Measurements from ENCODE around the gene MOCOS.

MOCOS gene

DNA sequence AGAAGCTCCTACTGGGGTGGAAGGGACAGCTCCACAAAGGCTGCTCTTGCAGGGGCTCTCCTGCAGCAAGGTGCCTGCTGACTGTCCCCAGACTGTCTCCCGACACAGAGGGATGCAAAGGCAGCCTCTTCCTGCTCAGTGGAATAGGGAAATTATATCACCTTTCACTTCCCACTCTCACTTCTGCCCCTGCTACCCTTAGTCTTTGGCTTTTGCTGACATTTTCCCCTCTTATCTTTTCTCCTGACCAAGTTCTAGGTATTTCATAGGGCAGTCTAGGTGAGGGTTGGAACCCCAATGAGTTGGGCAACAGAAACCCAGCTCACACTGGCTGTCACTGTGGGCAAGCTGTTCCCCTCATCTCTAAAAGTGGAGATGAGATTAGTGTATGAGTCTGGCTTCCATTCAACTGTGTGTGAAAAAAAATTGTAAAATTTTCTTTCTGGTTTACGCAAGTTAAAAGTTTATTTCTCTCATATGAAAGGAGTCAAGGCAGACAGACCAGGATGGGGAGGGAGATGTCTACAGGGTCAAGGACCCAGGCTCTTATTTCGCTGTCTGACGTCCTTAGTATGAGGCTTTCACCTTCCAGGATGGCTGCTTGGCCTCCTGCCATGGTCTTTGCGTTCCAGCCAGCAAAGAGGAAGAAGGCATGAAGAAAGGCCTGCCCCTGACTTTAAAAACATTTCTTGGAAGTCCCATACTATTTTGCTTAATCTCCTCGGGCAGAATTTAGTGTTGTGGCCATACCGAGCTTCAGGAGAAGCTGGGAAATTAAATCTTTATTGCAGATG lies 7.5 kb upstream of the MOCOS start:
- no peak for DNase-seq

DNA sequence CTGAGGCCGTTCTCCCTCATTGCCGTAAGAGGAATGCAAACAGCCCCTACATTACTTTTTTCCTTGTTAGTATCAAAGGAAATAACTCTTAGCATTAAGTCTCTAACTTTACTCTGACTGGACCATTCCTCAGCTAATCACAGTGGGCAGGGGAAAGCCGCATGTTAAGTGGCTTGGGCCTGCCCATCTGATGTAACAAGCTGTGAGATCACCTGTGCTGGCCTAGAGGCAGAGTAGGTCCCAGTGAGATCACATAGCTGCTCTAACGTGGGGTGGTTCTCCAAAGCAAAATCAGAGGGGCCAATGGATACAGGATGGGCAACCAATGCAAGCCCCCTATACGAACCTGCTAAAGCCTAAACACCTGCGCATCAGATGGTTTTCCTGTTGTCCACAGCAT lies 5.9 kb upstream of the MOCOS start:
- DNase-seq = no peak

DNA sequence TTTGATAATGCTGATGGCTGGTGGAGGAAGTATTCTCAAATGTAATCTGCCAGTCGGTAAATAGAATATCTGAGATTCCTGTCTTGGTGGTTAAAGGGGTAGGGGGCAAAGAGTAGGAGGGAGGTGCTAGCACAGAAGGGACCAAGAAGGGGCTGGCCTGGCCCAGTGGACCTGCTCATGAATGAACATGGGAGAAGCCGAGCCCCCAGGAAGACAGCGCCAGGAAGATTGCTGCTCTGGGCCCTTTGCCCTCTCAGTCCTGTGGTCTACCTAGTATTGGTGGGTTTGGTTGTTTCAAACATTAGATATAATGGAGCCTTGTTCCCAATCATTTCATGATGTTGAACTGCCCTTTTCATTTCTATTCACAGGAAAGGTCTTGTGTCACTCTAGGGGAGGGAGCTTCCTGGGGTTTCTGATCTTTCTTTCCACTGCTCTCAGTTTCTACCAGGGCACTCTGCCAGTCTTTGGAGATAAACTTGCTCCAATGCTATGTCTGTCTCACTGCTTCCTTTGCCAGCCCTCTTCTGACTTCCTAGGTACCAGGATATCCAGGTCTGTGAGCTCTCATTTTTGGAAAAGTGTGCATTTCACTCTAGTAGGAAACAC lies 5.3 kb upstream of the MOCOS start:
- no peak for DNase-seq

DNA sequence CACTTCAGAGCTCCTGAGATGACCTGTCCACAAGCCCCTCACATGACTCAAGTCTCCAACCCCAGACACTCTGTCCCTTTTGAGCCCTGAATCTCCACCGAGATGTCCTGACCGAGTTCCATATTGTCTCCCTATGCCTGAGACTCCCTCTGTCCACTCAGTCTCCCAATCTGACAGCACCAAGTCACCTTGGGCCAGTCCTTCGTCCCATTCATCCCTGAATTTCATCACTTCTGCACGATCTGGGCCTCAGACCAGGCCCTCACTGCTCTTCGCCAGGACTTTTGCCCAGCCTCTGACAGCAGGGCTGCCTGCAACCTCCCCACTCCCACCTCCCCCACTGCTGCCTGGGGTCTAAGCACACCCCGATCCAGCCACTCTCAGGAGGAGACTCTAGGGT lies 4.3 kb upstream of the MOCOS start:
- DNase-seq = no peak

DNA sequence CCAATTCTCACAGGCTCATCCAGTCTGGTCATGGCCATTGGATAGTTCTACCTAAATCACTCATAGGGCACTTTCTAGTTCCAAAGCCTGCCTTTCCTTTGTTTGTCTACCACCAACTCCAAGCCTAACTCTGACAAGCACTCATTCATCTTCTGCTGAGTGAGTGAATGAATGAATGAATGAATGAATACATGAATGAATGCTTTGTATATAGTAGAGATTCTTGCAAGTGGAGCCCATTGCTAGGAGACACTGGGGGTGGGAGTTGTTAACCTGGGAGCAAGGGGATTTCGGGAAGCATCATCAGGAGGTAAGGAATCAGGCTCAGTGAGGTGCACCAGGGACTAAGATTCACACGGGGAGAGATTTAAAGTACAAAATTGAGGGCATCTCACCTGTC lies 3.3 kb upstream of the MOCOS start:
- no peak for DNase-seq

DNA sequence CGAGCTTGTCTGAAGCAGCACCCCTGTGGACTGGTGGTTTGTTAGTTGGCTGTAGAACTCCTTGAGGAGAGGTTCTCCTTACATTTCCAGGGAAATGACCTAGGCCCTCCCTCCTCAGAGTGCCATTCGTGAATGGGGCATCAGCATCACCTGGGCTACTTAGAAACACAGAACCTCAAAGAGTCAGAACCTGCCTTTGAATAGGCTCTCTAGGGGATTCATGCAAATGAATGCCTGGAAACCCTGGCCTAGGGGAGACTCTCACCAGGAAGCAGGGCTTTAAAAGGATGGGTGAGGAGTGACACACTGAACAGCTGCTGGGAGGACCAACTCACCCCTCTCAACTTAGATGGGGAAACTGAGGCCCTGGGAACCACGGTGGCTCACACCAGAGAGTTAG lies 2.1 kb upstream of the MOCOS start:
- no peak for DNase-seq

DNA sequence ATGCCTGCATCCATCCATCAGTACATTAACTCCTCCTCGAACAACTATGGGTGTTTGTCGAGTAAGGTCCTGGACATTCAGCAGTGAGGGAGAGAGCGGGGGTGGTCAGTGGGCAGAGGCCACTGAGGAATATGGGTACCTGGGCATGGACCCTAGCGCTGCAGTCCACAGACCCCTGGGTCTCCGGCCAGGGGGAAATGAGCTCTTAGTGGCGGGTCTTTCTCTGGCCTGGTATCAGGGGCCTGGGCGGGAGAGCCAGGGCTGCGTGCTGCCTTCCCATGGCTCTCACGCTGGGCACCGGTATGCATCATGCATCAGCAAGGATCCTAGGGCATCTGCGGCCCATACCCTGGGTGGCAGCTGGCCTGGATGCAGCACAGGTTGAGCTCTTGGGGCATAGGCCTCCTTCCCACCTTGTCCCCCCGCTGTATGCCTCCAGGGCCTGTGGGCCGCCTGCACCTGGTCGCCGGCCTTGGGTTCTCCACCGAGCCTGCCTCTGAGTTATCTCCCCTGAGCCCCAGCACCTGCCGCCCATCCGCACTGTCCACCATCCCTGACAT lies 1.3 kb upstream of the MOCOS start:
- DNase-seq = no peak

DNA sequence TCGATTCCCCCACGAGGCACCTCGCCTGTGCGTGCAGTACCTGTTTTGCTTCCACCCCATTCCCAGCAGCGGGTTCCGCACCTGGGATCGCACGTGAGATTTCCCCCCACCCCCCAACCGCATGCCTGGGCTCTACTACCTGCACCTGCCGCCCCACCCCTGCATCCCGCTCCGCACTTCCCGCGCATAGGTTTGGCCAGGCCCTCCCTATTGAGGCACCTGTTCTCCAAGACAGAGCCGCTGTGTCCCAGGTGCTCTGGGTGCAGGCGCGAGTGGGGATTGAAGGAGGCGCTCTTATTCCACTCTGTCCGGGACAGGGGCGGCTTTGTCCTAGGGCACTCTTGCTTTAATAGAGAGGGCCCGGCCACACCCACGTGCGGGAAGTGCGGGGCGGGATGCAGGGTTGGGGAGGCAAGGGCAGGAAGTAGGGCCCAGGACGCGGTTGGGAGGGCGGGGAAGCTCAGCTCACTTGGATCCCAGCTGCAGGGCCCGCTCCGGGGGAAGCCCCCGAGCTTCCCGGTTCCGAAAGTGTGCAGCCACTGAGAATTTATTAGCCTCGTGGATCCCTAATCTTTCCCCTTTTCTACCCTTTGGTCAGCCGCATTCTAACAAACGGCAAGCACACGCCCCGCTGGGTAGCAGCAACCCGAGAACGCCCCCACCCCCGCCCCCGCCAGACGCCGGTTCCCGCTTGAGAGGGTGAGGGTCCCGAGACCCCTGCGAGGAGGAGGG lies 670 bp upstream of the MOCOS start:
- no peak for DNase-seq

DNA sequence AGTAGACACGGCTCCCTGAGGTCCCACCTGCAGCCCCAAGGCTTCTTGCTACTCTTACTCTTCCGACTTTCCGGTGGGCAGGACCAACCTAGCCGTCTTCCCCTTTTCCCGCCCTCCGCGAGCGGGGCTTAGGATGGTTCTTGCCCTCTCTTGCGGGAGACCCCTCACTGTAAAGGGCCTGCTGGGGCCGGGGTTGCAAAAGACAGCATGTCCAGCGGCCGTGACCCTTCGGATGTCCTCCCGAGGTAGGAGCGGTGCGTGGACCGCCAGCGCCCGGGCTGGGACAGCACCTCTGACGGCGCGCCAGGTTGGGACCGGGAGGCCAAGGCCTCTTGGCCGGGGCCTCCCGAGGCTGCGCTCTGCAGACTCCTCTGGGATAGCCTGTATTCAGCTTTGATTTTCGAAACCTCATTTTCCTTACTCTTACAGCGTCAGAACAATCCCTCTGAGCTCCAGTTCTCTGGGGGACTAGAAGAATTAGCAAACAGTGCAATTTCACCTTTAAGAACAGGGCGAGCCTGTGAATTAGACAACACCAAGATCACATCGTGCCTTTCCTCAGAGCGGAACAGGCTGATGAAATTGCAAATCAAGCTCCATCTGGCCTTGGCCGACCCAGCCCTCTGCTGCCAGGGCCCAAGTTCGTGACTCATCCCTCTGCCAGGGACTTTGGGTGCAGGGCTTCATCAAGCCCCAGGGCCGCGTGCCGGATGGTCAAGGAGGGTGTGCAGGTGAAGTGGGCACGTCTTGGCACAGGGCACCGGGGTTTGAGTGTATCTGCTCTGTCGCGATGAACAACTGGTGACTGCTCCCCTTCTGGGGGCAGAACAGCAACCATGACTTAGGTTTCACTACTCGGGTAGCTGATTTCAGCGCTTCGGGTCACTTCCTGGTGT lies 777 bp downstream of the MOCOS start:
- peak; percentile 40 for DNase-seq

DNA sequence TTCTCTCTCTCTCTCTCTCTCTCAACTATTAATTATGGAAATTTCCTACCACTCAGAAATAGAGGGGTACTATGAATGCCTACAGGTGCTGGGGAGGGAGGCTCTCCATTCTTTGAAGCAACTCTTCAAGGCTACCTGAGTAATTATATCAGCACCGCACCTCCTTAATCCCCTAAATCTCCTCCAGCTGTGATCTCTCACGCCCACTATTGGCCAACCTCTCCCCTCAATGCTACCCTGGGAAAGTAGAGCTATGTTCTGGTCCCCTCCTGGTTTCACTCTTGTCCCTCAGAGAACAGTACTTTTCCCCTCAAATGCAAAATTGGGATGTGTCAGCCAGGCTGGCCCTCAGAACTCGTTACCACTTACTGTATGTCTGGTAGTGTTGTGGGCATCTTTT lies 1.6 kb downstream of the MOCOS start:
- no peak for DNase-seq

DNA sequence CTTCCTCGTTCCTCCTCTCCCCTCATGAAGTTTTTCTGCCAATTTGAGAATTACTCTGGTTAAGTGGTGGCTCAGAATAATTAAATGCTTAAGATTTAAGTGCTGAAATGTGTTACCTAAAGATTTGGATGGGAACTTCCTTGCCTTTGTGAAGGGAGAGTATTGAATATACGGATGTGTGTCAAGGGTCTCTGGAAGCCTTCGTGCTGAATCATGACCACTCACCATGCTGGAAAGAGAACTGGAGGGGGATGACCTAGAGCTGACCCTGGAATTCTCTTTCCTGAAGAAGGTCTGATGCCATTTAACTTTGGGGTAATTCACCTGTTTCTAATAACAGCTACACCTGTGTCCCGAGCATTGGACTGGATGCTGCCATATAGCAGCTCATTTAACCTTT lies 2.2 kb downstream of the MOCOS start:
- DNase-seq = no peak

DNA sequence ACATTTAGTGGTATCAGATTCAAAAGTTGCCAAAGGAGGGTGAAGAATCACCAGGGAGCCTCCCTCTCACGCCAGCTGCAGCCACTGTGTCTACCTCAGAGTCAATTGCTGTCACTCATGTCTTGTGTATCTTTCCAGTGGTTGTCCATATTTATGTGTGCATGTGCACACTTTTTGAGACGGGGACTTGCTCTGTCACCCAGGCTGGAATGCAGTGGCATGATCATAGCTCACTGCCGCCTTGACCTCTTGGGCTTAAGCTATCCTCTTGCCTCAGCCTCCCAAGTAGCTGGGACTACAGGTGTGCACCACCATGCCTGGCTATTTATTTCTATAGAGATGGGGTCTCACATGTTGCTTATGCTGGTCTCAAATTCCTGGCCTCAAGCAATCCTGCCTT lies 4.0 kb downstream of the MOCOS start:
- no peak for DNase-seq

DNA sequence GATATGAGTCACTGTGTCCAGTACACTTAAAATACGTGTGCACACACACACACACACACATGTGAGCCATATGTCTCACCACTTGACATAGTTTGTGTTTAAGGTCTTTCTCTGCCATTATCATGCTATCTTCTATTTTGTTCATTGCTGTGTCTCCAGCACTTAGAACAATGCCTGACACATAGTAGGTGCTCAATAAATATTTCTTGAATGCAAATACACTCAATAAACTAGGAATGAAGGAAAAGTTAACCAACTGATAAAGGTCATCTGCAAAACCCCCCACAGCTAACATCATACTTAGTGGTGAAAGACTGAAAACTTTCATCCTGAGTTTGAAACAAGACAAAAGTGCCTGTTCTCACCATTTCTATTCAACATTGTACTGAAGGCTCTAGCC lies 4.4 kb downstream of the MOCOS start:
- DNase-seq = no peak

DNA sequence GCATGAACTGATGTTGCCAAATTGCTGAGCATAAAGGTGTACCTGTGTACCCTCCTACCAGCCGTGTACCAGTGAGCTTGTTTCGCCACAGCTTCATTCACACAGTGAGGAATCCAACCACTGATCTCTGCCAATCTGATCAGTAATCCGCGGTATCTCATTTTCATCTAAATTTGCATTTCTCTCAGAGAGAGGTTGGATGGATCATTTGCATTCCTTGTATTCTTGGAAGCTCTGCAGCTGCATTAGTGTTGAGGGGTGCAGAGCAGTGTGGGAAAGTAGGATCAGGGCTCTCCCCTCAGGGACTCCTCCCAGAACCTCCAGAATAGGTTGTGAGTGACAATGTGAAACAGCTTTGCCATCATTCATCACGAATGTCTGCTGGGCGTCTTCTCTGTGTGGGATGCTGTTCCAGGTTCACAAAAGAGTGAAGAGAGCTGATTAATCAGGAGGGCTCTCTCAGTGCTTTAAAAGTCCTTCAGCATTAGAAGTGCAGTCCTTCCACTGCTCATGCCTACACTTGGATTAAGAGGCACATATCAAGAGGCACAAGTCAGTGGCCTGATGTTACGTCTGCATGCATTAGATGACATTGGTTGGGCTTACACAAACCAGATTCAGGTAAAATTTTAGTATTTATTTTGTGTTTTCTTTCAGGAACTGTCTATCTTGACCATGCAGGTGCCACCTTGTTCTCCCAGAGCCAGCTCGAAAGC lies 7.5 kb downstream of the MOCOS start:
- no peak for DNase-seq

DNA sequence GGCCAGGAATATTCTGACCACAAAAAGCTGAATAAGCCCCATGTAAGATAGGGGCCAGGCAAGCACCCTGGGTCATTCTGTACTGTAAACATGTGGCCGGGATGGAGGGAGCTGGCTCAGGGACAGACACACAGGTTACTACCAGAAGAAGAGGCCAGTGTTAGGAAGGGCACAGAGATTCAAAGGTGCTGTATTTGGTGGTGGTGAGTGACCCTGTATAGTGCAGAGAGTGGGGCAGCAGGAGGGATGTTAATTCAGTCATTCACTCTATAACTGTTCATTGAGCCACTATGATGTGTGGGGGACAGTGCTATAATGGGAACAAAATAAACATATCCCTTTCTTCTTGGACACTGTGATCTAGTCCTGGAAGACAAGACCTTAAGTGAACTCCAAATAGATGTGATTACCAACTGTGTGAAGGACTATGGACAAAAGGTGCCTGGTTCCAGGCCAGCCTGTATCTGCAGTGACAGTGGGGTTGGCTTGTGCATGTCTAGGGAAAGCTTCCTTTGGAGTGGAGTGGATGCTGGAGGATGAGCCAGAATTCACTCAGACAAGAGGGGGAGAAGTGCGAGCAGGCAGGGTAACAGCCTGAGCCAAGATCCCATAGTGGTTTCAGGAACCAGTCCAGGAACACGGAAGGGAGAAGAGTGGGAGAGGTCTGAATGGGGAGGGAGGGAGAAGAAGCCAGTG lies 8.3 kb downstream of the MOCOS start:
- no peak for DNase-seq

DNA sequence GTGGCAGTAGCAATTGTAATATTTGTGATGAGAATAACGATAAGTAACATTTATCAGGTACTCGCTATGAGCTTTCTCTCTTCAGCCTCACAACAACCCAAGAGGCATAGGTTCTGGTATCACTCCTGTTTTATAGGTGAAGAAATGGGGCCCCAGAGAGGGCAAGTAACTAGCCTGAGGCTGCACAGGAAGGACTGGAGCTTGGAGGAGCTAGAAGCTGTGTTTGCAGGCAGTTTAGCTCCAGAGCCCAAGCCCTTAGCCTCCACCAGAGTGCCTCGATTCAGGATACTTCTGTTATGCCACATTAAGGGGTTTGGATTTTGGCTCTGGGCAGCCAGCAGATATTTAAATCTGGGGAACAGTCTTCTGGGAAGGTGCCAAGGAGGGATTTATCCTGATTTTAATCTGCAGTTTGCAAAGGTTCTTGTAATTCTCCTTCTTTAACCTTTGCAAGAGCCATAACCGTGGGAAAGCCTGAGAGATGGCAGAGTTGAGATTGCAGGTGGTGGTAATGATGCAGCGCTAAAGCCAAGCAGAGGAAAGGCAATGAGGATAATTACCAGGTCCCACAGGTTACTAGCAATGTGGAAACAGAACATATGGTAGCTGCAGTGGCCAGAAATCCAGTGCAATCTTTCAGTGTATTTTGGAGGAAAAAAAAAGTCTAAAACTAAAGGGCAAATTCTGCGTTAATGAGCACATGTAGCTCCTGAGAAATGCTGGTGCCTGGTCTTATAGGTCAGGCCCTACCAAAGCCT lies 9.1 kb downstream of the MOCOS start:
- no peak for DNase-seq

DNA sequence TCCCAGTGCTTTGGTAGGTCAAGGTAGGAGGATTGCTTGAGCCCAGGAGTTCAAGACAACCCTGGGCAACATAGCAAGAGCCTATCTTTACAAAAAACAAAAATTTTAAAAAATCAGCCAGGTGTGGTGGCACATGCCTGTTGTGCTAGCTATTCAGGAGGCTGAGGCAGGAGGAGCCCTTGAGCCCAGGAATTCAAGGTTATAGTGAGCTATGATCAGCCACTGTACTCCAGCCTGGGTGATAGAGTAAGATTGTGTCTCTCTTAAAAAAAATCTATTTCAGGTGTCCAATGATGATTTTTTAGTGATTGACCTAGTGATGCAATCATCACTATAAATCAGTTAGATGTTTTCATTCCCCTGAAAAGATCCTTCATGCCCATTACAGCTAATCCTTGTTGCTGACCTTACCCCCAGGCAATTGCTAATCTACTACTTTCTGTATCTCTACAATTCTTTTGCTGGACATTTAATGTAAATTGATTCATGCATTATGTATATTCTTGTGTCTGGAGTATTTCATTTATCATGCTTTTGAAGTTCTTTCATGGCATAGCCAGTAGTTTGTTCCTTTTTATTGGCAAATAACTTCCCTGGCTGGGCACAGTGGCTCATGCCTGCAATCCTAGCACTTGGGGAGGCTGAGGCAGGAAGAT lies 10.3 kb downstream of the MOCOS start:
- DNase-seq = no peak

DNA sequence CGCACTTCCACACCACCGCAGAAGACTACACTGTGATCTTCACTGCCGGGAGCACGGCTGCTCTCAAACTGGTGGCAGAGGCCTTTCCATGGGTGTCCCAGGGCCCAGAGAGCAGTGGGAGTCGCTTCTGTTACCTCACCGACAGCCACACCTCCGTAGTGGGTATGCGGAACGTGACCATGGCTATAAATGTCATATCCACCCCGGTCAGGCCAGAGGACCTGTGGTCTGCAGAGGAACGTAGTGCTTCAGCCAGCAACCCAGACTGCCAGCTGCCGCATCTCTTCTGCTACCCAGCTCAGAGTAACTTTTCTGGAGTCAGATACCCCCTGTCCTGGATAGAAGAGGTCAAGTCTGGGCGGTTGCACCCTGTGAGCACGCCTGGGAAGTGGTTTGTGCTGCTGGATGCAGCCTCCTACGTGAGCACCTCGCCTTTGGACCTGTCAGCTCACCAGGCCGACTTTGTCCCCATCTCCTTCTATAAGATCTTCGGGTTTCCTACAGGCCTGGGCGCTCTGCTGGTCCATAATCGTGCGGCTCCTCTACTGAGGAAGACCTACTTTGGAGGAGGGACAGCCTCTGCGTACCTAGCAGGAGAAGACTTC lies 12.5 kb downstream of the MOCOS start:
- no peak for DNase-seq

DNA sequence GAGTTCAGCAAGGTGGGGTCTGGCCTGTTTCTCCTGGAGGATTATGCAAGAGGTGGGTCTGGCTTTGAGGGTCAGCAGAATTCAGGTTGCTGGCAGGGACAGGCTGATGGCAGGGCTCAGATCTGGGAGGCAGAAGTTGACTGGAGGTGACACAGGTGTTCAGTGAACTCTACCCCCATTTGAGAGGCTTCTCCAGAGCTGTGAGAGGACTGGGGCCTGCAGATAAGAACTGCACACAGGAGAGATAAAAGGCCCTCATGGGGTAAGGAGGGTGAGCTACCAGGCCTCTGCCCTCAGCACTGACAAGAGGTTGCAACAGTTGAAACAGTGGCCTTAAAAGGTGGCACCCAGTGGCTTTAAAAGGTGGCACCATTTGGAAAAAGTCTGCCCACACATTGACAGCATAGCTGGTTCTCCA lies 13.1 kb downstream of the MOCOS start:
- no peak for DNase-seq

DNA sequence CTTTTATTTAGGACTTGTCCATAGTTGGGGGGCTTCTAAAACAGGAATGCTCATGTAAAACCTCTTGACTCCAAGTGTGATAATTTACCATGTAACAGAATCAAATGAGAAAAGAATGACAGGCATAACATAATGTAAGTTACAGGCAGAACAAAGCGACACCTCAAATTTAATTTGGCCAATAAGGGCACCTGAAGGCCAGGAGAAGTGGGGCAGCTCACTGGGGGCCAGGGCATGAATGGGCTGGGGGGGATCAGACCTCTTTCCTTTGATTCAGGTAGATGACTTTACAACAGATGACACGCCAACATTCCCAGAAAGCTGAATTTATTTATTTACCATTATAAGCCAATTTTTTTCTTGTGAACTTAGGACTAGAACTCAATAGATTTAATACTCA lies 14.5 kb downstream of the MOCOS start:
- DNase-seq = no peak

Data from NCI-H446 treated with DMSO at 0.1 percent for 48 hours (cell line).